Adrenal gland (tissue), 12 donors: ENCODE measurements around the gene MANSC4. TPM values are rescaled to one million over a fixed set of nuclear protein-coding genes. Genes with fewer than 3 reads are reported as not detected.

Experiments used
- DNase-seq, 7 donors: peaks; one replicate each; pipeline ENCODE4 v3.0.0-alpha.2; 2019 to 2020
- H3K27ac ChIP-seq, 5 donors: fragments of 200-600 bp; sonication (generic) in 4 of 5; 1 replicate in 3 of 5; 2 replicates in 2 of 5; pipeline versions ENCODE4 v1.5.1 to v1.8.0; 2016 to 2020; ENCODE audit warnings: mild to moderate bottlenecking in 1 of 5
- H3K27me3 ChIP-seq: fragments of 200-600 bp; 2 replicates; pipeline ENCODE4 v1.8.0; 2021
- H3K36me3 ChIP-seq, 2 donors: fragments of 200-600 bp; replicated peaks in 1 of 2; 1 replicate in 1 of 2; 2 replicates in 1 of 2; pipeline versions ENCODE4 v1.5.1 to v1.8.0; 2018 to 2022
- H3K4me1 ChIP-seq, 2 donors: fragments of 200-600 bp; replicated peaks in 1 of 2; 1 replicate in 1 of 2; 2 replicates in 1 of 2; pipeline versions ENCODE4 v1.5.1 to v1.8.0; 2018 to 2021
- H3K4me3 ChIP-seq, 4 donors: fragments of 200-600 bp; sonication (generic) in 3 of 4; one replicate each; pipeline ENCODE4 v1.5.1; 2016 to 2018
- H3K9me3 ChIP-seq, 3 donors: fragments of 200-600 bp; sonication (generic) in 1 of 3; replicated peaks in 1 of 3; 1 replicate in 2 of 3; 2 replicates in 1 of 3; pipeline versions ENCODE4 v1.5.1 to v1.8.0; 2016 to 2021
- POLR2A ChIP-seq, 2 donors: fragments of 450-650 bp; IDR thresholded peaks; one replicate each; pipeline ENCODE4 v1.6.1; 2017; ENCODE audit warnings: antibody characterized with exemption in 2 of 2, mild to moderate bottlenecking in 2 of 2, moderate library complexity in 1 of 2
- WGBS, 4 donors: extraction: QIAGEN DNeasy Blood & Tissue Kit in 2 of 4; methylation state at CpG; one replicate each; pipeline versions ENCODE4 v1.1.5 to v1.1.7; 2013 to 2017; 5-methylcytosine and 5-hydroxymethylcytosine counted together
- intact Hi-C, 2 donors: fragments of 100-400 bp; cut with DNase I; formaldehyde crosslinking; loops; one replicate each; pipeline versions ENCODE4 v1.14.1 to v1.15.0; 2022 to 2023
- polyA plus RNA-seq, 3 donors: library from polyadenylated mRNA; stranded (reverse); fragments of 200-250 nt in 2 of 3; fragments of 350-450 nt in 1 of 3; fragmentation: Illumina TruSeq in 1 of 3; extraction: RNeasy Lipid Tissue Mini Kit (QIAGEN cat#74804) in 1 of 3; gene quantifications; one replicate each; pipeline ENCODE4 v1.2.3, GENCODE V29; 2013 to 2014
- total RNA-seq, 9 donors: library from RNA; depleted of rRNA in 4 of 9; stranded (reverse); fragments of >200 nt in 4 of 9; fragments of 120-200 nt in 1 of 9; fragmentation: NEBNext Ultra II Directional in 1 of 9; extraction: Animal tissue kit (Norgen Biotek cat#: 25700) in 1 of 9; gene quantifications; one replicate each; pipeline versions ENCODE4 v1.1.0 to v1.2.4, GENCODE V29; 2013 to 2023
- TF ChIP-seq, protein P1 (sequence below), 6 experiments: fragments of 450-650 bp in 4 of 6; fragments of 200-600 bp in 2 of 6; sonication (generic) in 1 of 6; IDR thresholded peaks; 1 replicate in 5 of 6; 2 replicates in 1 of 6; pipeline versions ENCODE4 v1.5.1 to v1.8.0; 2016 to 2021; ENCODE audit warnings: antibody characterized with exemption in 6 of 6, mild to moderate bottlenecking in 2 of 6, moderate library complexity in 1 of 6
- donor health status: healthy with polysubstance abuse.
- donor health status: Bipolar disorder and iron deficiency.
- donor health status: DM: yes; HTN: yes; CAD: no.
- donor health status: DM: no; HTN: no; CAD: no.
- donor health status: DM: no; HTN: no; CAD: no.
- donor health status: DM: yes; HTN: yes; CAD: no.

Gene MANSC4
- total and polyA plus RNA-seq, 12 donors = 0.07 to 0.11 TPM; not detected in 10

DNA sequence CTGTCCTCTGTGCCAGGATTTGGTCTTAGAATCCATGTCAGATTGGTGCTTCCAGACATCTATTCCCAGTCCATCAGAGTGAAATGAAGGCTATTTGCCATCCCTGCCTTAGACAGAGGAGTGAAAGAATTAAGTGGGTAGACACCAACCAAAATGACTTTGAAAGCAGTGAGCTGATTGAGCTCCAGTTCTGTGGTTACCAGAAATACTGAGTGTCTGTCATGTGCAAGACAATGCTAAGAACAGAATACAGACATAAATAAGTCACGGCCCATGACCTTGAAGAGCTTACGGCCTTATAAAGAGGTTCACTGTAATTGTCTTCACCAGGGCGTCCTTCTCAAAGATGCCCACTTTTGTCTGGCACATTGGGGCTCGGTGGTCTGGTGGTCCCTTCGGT, 21.6 kb upstream of the MANSC4 start:
- TF ChIP-seq POLR2A (IDR thresholded peaks at IDR 0.05) = no peak
- H3K4me1 ChIP-seq = no peaks in the 10 kb centered on the region
- intact Hi-C loops = no loop called here
- peaks cover 0 to 23% of the 10 kb centered on the region in 2 donors for H3K36me3 ChIP-seq
- H3K27me3 ChIP-seq = no peaks in the 10 kb centered on the region
- 68 to 77% (median 74%) methylated on average over 5 of the region's 5 CpGs for WGBS, 4 donors
- no peak for DNase-seq
- no peak overlapping the region for H3K4me3 ChIP-seq
- H3K9me3 ChIP-seq = no peaks in the 10 kb centered on the region
- no peak overlapping the region for H3K27ac ChIP-seq

DNA sequence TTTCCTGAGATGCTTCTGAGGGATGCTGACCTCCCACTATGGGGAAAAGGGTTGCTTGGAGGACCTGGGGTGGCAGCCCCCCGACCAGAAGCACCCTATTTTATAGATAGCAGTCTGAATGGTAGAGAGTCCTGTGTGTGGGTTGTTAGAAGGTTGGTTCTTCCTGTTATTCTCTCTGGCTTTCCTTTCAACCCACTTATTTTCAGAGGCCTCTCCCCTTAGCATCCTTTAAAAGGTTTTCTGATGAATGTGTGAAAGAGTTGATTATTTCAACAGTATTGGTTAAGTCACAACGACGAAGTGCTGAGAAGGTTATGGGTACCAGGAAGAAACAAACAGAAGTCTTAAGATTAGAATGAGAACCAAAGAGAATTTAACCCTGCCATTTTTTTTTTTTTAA, 20.8 kb upstream of the MANSC4 start:
- H3K27ac ChIP-seq = no peak overlapping the region
- WGBS, 4 donors = 83 to 96% (median 92%) methylated on average over 3 of the region's 3 CpGs
- H3K4me1 ChIP-seq = no peaks in the 10 kb centered on the region
- peaks cover 0 to 31% of the 10 kb centered on the region in 2 donors for H3K36me3 ChIP-seq
- DNase-seq = no peak
- intact Hi-C loops = no loop called here
- H3K27me3 ChIP-seq = no peaks in the 10 kb centered on the region
- no peaks in the 10 kb centered on the region for H3K9me3 ChIP-seq
- TF ChIP-seq, protein P1, sequence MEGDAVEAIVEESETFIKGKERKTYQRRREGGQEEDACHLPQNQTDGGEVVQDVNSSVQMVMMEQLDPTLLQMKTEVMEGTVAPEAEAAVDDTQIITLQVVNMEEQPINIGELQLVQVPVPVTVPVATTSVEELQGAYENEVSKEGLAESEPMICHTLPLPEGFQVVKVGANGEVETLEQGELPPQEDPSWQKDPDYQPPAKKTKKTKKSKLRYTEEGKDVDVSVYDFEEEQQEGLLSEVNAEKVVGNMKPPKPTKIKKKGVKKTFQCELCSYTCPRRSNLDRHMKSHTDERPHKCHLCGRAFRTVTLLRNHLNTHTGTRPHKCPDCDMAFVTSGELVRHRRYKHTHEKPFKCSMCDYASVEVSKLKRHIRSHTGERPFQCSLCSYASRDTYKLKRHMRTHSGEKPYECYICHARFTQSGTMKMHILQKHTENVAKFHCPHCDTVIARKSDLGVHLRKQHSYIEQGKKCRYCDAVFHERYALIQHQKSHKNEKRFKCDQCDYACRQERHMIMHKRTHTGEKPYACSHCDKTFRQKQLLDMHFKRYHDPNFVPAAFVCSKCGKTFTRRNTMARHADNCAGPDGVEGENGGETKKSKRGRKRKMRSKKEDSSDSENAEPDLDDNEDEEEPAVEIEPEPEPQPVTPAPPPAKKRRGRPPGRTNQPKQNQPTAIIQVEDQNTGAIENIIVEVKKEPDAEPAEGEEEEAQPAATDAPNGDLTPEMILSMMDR (IDR thresholded peaks at IDR 0.05) = no peak
- TF ChIP-seq POLR2A (IDR thresholded peaks at IDR 0.05) = no peak
- no peak overlapping the region for H3K4me3 ChIP-seq

DNA sequence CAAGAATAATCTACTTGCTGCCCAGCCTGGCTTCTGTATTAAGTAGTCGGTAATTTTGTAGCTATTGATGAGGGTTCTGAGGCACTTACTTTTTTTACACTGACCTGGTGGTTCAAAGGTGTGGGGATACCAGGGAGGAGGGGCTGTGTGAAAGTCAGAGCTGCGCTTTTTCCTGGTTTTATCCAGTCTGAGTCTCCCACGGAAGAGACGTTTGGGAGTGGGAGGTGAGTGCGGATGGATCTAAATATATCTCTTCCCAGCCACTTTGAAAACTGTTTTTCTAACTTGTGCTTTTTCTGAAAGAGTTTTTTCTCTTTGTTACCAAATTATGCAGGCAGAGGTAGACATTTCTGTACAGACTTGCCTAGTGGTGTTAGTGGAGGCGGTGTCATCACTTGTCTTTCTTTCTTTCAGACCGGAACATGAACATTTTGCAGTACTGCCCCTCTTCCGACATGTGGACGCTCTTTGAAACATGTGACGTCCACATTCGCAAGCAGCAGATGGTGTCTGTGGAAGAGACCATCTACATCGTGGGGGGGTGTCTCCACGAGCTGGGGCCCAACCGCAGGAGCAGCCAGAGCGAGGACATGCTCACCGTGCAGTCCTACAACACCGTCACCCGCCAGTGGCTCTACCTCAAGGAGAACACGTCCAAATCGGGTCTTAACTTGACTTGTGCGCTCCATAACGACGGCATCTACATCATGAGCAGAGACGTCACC, 17.4 kb upstream of the MANSC4 start:
- Histone ChIP-seq H3K4me1 (no peaks in the 10 kb centered on the region), H3K27ac (no peak overlapping the region), H3K27me3 (no peaks in the 10 kb centered on the region), H3K36me3 (peaks cover 0 to 36% of the 10 kb centered on the region in 2 donors), H3K4me3 (no peak overlapping the region), H3K9me3 (no peaks in the 10 kb centered on the region)
- no peak for TF ChIP-seq POLR2A (IDR thresholded peaks at IDR 0.05)
- TF ChIP-seq, protein P1 (IDR thresholded peaks at IDR 0.05) = no peak
- intact Hi-C loops = no loop called here
- no peak for DNase-seq
- 94 to 97% (median 95%) methylated on average over 24 of the region's 24 CpGs for WGBS, 4 donors

DNA sequence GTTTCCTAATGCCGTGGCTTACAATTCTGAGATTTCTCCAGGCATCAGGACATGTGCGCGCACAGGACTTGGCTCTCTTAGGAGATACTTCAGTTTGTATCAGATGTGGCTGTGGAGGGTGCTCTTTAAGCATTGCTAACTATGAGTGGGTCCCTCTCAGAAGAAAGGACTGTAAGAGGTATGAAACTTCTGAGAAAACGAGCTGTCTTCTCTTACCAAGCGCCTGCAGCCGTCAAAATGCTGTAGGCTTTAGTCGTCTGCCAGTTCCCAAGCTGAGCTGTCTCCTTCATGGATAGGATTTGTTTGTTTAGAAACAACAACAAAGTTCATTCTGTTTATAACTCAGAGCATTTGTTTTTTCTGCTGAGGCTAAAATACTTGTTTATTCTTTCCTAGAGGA, 16.1 kb upstream of the MANSC4 start:
- WGBS, 4 donors = 89 to 97% (median 93%) methylated on average over 7 of the region's 7 CpGs
- Histone ChIP-seq H3K9me3 (no peaks in the 10 kb centered on the region), H3K27me3 (no peaks in the 10 kb centered on the region), H3K27ac (no peak overlapping the region), H3K4me3 (no peak overlapping the region), H3K36me3 (peaks cover 0 to 44% of the 10 kb centered on the region in 2 donors), H3K4me1 (no peaks in the 10 kb centered on the region)
- intact Hi-C loops = no loop called here
- no peak for TF ChIP-seq POLR2A (IDR thresholded peaks at IDR 0.05)
- TF ChIP-seq, protein P1 (IDR thresholded peaks at IDR 0.05) = no peak
- no peak for DNase-seq
